IMR-90 (cell line): Measurements from ENCODE around the gene CEBPZ. TPM values are rescaled to one million over a fixed set of nuclear protein-coding genes. Genes with fewer than 3 reads are reported as not detected.
A peak's percentile ranks its signal among the peaks of the same experiment; 100 is the strongest.

ENCODE experiments used
- ATAC-seq: fragments of 200-7000 bp; cut with Tn5 transposase; 2 replicates; pipeline ENCODE4 v1.9.1; 2020; ENCODE audit warnings: low read depth, mild to moderate bottlenecking, moderate library complexity
- BruUV-seq: library from RNA; stranded (reverse); fragments of 400-500 nt; replicated peaks from 2 replicates; lab custom pipeline; 2021; lab: Mats Ljungman, UMichigan
- CTCF ChIA-PET: fragments of 300-600 bp; formaldehyde crosslinking; extraction: SDS; loops from one replicate; lab custom pipeline; 2021; ENCODE audit warnings: antibody characterized with exemption; lab: Yijun Ruan, JAX
- POLR2A ChIA-PET: fragments of 300-600 bp; sonication (Branson Sonifier 250); formaldehyde crosslinking; loops from one replicate; lab custom pipeline; 2022; ENCODE audit warnings: antibody characterized with exemption; ENCODE audit not compliant: unreplicated experiment; lab: Charles Lee
- DNase-seq: peaks from one replicate; pipeline ENCODE4 v3.0.0; 2013
- H2AFZ ChIP-seq: replicated peaks from 2 replicates; pipeline ENCODE3; 2013; ENCODE audit warnings: low read length, mild to moderate bottlenecking; ENCODE audit not compliant: poor library complexity
- H2AK5ac ChIP-seq: 2 replicates; pipeline ENCODE4 v1.6.1; 2013; ENCODE audit warnings: low read depth, low read length, inconsistent platforms
- H2AK9ac ChIP-seq: replicated peaks from 2 replicates; pipeline ENCODE3; 2013; ENCODE audit warnings: mild to moderate bottlenecking, low read depth, low read length, moderate library complexity; ENCODE audit not compliant: poor library complexity
- H2BK120ac ChIP-seq: 2 replicates; pipeline ENCODE4 v1.6.1; 2013; ENCODE audit warnings: low read depth, low read length, inconsistent platforms
- H2BK15ac ChIP-seq: 3 replicates; pipeline ENCODE4 v1.6.1; 2013; ENCODE audit warnings: low read depth, low read length, inconsistent platforms
- H2BK20ac ChIP-seq: 2 replicates; pipeline ENCODE4 v1.6.1; 2013; ENCODE audit warnings: low read depth, mild to moderate bottlenecking, inconsistent platforms, low read length, moderate library complexity
- H2BK5ac ChIP-seq: 2 replicates; pipeline ENCODE4 v1.6.1; 2013; ENCODE audit warnings: mild to moderate bottlenecking, low read depth, low read length, inconsistent platforms; ENCODE audit not compliant: poor library complexity, severe bottlenecking
- H3K14ac ChIP-seq: replicated peaks from 2 replicates; pipeline ENCODE4 v1.6.1; 2013; ENCODE audit warnings: low read depth, low read length, inconsistent platforms
- H3K18ac ChIP-seq: 2 replicates; pipeline ENCODE4 v1.6.1; 2013; ENCODE audit warnings: low read depth, low read length, control low read depth
- H3K23ac ChIP-seq: 2 replicates; pipeline ENCODE4 v1.6.1; 2013; ENCODE audit warnings: low read depth, low read length, inconsistent platforms
- H3K27ac ChIP-seq: 2 replicates; pipeline ENCODE4 v1.5.1; 2013; ENCODE audit warnings: mild to moderate bottlenecking, control low read depth, low read length; ENCODE audit not compliant: insufficient read depth
- H3K27me3 ChIP-seq: 2 replicates; pipeline ENCODE4 v1.6.1; 2013; ENCODE audit warnings: low read length; ENCODE audit not compliant: control insufficient read depth, insufficient read depth
- H3K36me3 ChIP-seq: 2 replicates; pipeline ENCODE4 v1.6.1; 2013; ENCODE audit warnings: low read length, mixed read lengths; ENCODE audit not compliant: control insufficient read depth, insufficient read depth
- H3K4ac ChIP-seq: 2 replicates; pipeline ENCODE4 v1.6.1; 2013; ENCODE audit warnings: low read depth, low read length, inconsistent platforms
- H3K4me1 ChIP-seq: 2 replicates; pipeline ENCODE4 v1.6.1; 2013; ENCODE audit warnings: low read length, mixed read lengths; ENCODE audit not compliant: control insufficient read depth, insufficient read depth
- H3K4me2 ChIP-seq: 2 replicates; pipeline ENCODE4 v1.6.1; 2013; ENCODE audit warnings: low read depth, mild to moderate bottlenecking, control low read depth, low read length, moderate library complexity
- H3K4me3 ChIP-seq: 2 replicates; pipeline ENCODE4 v1.5.1; 2013; ENCODE audit warnings: low read depth, mild to moderate bottlenecking, control low read depth, low read length, moderate library complexity; ENCODE audit not compliant: insufficient read depth
- H3K56ac ChIP-seq: 2 replicates; pipeline ENCODE4 v1.6.1; 2013; ENCODE audit warnings: low read length, inconsistent platforms; ENCODE audit not compliant: insufficient read depth; ENCODE audit errors: extremely low read depth
- H3K79me1 ChIP-seq, 2 experiments: 2 replicates each; pipeline ENCODE4 v1.6.1; 2013; ENCODE audit warnings: low read length in 2 of 2, inconsistent platforms in 1 of 2, low read depth in 1 of 2
- H3K9ac ChIP-seq: 2 replicates; pipeline ENCODE4 v1.6.1; 2013; ENCODE audit warnings: low read depth, low read length, control low read depth
- H3K9me1 ChIP-seq: 2 replicates; pipeline ENCODE4 v1.6.1; 2013; ENCODE audit warnings: low read length, inconsistent platforms; ENCODE audit not compliant: insufficient read depth
- H3K9me3 ChIP-seq: 2 replicates; pipeline ENCODE4 v1.6.1; 2013; ENCODE audit warnings: low read length; ENCODE audit not compliant: control insufficient read depth, insufficient read depth
- H4K20me1 ChIP-seq: 2 replicates; pipeline ENCODE4 v1.6.1; 2013; ENCODE audit warnings: low read length, inconsistent platforms; ENCODE audit not compliant: insufficient read depth
- H4K5ac ChIP-seq: 2 replicates; pipeline ENCODE4 v1.6.1; 2013; ENCODE audit warnings: mild to moderate bottlenecking, low read depth, low read length, control low read depth
- H4K8ac ChIP-seq, 2 experiments: 2 replicates each; pipeline ENCODE4 v1.6.1; 2013; ENCODE audit warnings: low read depth in 2 of 2, low read length in 2 of 2, control low read depth in 1 of 2, inconsistent platforms in 1 of 2
- H4K91ac ChIP-seq: 2 replicates; pipeline ENCODE4 v1.6.1; 2013; ENCODE audit warnings: low read depth, low read length, inconsistent platforms; ENCODE audit not compliant: insufficient read depth
- BHLHE40 ChIP-seq: fragments of 150-350 bp; IDR thresholded peaks from 2 replicates; pipeline ENCODE4 v1.6.1; 2016; ENCODE audit warnings: mild to moderate bottlenecking, low read depth, low read length
- CEBPB ChIP-seq: IDR thresholded peaks from 2 replicates; pipeline ENCODE4 v1.6.1; 2012; ENCODE audit warnings: low read depth, low read length, improper control_type of control experiment
- FOS ChIP-seq: fragments of 150-350 bp; IDR thresholded peaks from 2 replicates; pipeline ENCODE4 v1.6.1; 2016; ENCODE audit warnings: low read depth, low read length
- MAFK ChIP-seq: IDR thresholded peaks from 2 replicates; pipeline ENCODE4 v1.6.1; 2012; ENCODE audit warnings: low read depth, low read length, improper control_type of control experiment
- MAZ ChIP-seq: IDR thresholded peaks from 2 replicates; pipeline ENCODE4 v1.6.1; 2012; ENCODE audit warnings: low read depth, mild to moderate bottlenecking, low read length, improper control_type of control experiment, moderate library complexity, borderline replicate concordance
- MXI1 ChIP-seq: IDR thresholded peaks from 2 replicates; pipeline ENCODE4 v1.6.1; 2012; ENCODE audit warnings: low read depth, mild to moderate bottlenecking, low read length, moderate library complexity, borderline replicate concordance
- NFE2L2 ChIP-seq: fragments of 150-350 bp; IDR thresholded peaks from 2 replicates; pipeline ENCODE4 v1.6.1; 2016; ENCODE audit warnings: low read depth, mild to moderate bottlenecking, low read length
- POLR2A ChIP-seq: IDR thresholded peaks from 2 replicates; pipeline ENCODE4 v1.6.1; 2012; ENCODE audit warnings: mild to moderate bottlenecking, low read depth, low read length
- RCOR1 ChIP-seq: IDR thresholded peaks from 2 replicates; pipeline ENCODE4 v1.6.1; 2012; ENCODE audit warnings: mild to moderate bottlenecking, low read length, improper control_type of control experiment; ENCODE audit not compliant: insufficient replicate concordance
- RFX5 ChIP-seq: IDR thresholded peaks from 2 replicates; pipeline ENCODE4 v1.8.0; 2012; ENCODE audit warnings: low read depth, mild to moderate bottlenecking, low read length, moderate library complexity
- SMC3 ChIP-seq: fragments of 150-350 bp; IDR thresholded peaks from 2 replicates; pipeline ENCODE4 v1.6.1; 2016; ENCODE audit warnings: low read depth, mild to moderate bottlenecking, antibody characterized with exemption, low read length, moderate library complexity
- WGBS, 2 experiments: methylation state at CpG; one replicate each; pipeline versions ENCODE4 v1.1.5 to v1.1.7; 2013; ENCODE audit warnings: missing lambda C conversion rate in 2 of 2; ENCODE audit not compliant: insufficient read length in 1 of 2; ENCODE audit errors: extremely low coverage in 2 of 2; 5-methylcytosine and 5-hydroxymethylcytosine counted together
- dilution Hi-C: fragments of 300-500 bp; cut with HindIII; formaldehyde crosslinking; loops from one replicate; pipeline ENCODE4 v1.14.3; 2018; ENCODE audit warnings: low sequenced_read_pairs; ENCODE audit not compliant: unreplicated experiment
- in situ Hi-C: fragments of 300-500 bp; cut with MboI; formaldehyde crosslinking; loops from 3 replicates; pipeline ENCODE4 v1.14.3; 2019; ENCODE audit warnings: low sequenced_read_pairs, inconsistent platforms, mixed read lengths
- intact Hi-C: fragments of 100-400 bp; cut with micrococcal nuclease; formaldehyde crosslinking; loops from 2 replicates; pipeline ENCODE4 v1.10.0; 2022
- polyA plus RNA-seq, 3 experiments: library from polyadenylated mRNA; depleted of rRNA; stranded (reverse); fragments of >200 nt; gene quantifications; 2 replicates each; pipeline ENCODE4 v1.2.3, GENCODE V29; 2012; ENCODE audit warnings: low replicate concordance in 1 of 3
- total RNA-seq: library from RNA; depleted of rRNA; stranded (reverse); fragments of >200 nt; gene quantifications from 2 replicates; pipeline ENCODE4 v1.2.3, GENCODE V29; 2012
- TF ChIP-seq, protein P1 (sequence below): conservative IDR thresholded peaks from 2 replicates; pipeline ENCODE4 v1.5.1; 2012; ENCODE audit warnings: mild to moderate bottlenecking, low read depth, low read length, improper control_type of control experiment
- TF ChIP-seq, protein P2 (sequence below): fragments of 150-350 bp; IDR thresholded peaks from 2 replicates; pipeline ENCODE4 v1.6.1; 2016; ENCODE audit warnings: low read depth, mild to moderate bottlenecking, low read length, moderate library complexity, borderline replicate concordance
- TF ChIP-seq, protein P3 (sequence below): fragments of 150-350 bp; IDR thresholded peaks from 2 replicates; pipeline ENCODE4 v1.6.1; 2017; ENCODE audit warnings: mild to moderate bottlenecking, antibody characterized with exemption, low read length, low read depth

Gene CEBPZ
- total and polyA plus RNA-seq, 2 of the 4 experiments (the other 2 are of a cell fraction): 9.4 to 33.3 TPM

DNA sequence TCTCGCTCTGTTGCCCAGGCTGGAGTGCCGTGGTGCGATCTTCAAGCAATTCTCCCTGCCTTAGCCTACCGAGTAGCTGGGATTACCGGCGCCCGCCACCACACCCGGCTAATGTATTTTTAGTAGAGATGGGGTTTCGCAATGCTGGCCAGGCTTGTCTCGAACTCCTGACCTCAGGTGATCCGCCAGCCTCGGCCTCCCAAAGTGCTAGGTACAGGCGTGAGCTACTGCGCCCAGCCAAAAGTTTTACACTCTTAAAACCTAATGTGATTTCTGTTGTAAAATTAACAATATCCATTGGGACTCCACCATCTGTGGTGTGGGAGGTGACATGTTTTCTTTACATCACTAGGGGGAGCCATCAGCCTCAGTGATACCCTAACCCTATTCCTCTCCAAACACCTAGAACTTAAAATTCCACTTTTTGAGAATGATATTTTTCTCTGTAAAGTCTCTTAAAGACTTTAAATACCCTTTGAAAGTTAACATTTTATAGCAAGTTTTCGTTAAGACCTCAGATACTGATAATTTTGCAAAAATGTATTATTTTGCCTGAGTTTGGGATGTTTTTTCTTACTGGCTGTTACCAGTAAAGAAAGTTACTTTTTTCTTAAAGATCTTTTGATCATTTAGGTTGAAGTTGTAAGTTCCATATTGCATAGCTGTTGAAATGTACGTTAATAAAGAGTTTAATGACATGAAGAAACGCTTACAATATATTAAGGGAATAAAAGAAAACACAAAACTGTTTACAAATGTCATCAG, 63.0 kb downstream of the CEBPZ start:
- no peak overlapping the region for H4K5ac ChIP-seq
- 0 out of 2 replicates have a peak, but pooled peaks cover 1% of the 10 kb centered on the region for H3K9me3 ChIP-seq
- H3K27me3 ChIP-seq: no peaks in the 10 kb centered on the region
- H2BK20ac ChIP-seq: no peak overlapping the region
- ChIA-PET CTCF (interaction anchor here (0.6 to 1.4 kb wide), 4 partner anchors 9 to 709 kb away, joined by 3 to 7 read pairs (median 4); no protein-coding TSS in a partner anchor), POLR2A (no interaction called here)
- no peaks in the 10 kb centered on the region for H3K79me1 ChIP-seq
- H2BK120ac ChIP-seq: no peak overlapping the region
- H2AK9ac ChIP-seq: no peak overlapping the region
- no peak overlapping the region for H3K4ac ChIP-seq
- H3K9me1 ChIP-seq: no peaks in the 10 kb centered on the region
- no peak overlapping the region for H3K4me2 ChIP-seq
- 0 out of 2 replicates have a peak, but pooled peaks cover 2% of the 10 kb centered on the region for H3K4me1 ChIP-seq
- DNase-seq (peak; percentile 55), ATAC-seq (peak; percentile 97)
- in situ Hi-C loops: loop anchor here (25.0 kb wide), 1 partner anchor 719 kb away; no protein-coding TSS in a partner anchor
- no TSS peak for BruUV-seq
- no peaks in the 10 kb centered on the region for H3K36me3 ChIP-seq
- H3K23ac ChIP-seq: no peak overlapping the region
- no peak overlapping the region for H3K14ac ChIP-seq
- no peak overlapping the region for H3K56ac ChIP-seq
- H2AK5ac ChIP-seq: no peak overlapping the region
- H3K18ac ChIP-seq: no peak overlapping the region
- H2BK5ac ChIP-seq: no peak overlapping the region
- no peak overlapping the region for H4K91ac ChIP-seq
- H3K9ac ChIP-seq: no peak overlapping the region
- WGBS, 2 experiments: 100% methylated on average over 4 of the region's 17 CpGs; no CpG with 5 or more reads in 1 of the 2 experiments
- dilution Hi-C loops: no loop called here
- H2AFZ ChIP-seq: peak overlapping the region; percentile 28
- no peak overlapping the region; a peak in 1 of 4 replicates for H4K8ac ChIP-seq
- no peak overlapping the region for H3K27ac ChIP-seq
- no peak overlapping the region for H2BK15ac ChIP-seq
- no peaks in the 10 kb centered on the region for H4K20me1 ChIP-seq
- intact Hi-C loops: loop anchor here (1.0 to 10.0 kb wide), 4 partner anchors 63 to 726 kb away; partner anchors contain the start of genes CEBPZ, NDUFAF7 and PRKD3
- no peak overlapping the region for H3K4me3 ChIP-seq
- TF ChIP-seq, protein P1, sequence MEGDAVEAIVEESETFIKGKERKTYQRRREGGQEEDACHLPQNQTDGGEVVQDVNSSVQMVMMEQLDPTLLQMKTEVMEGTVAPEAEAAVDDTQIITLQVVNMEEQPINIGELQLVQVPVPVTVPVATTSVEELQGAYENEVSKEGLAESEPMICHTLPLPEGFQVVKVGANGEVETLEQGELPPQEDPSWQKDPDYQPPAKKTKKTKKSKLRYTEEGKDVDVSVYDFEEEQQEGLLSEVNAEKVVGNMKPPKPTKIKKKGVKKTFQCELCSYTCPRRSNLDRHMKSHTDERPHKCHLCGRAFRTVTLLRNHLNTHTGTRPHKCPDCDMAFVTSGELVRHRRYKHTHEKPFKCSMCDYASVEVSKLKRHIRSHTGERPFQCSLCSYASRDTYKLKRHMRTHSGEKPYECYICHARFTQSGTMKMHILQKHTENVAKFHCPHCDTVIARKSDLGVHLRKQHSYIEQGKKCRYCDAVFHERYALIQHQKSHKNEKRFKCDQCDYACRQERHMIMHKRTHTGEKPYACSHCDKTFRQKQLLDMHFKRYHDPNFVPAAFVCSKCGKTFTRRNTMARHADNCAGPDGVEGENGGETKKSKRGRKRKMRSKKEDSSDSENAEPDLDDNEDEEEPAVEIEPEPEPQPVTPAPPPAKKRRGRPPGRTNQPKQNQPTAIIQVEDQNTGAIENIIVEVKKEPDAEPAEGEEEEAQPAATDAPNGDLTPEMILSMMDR: peak; percentile 70
- no peak for TF ChIP-seq POLR2A
- peak; percentile 57; the same call in 1 of the 2 replicates for TF ChIP-seq CEBPB
- TF ChIP-seq BHLHE40: no peak
- TF ChIP-seq, protein P2, sequence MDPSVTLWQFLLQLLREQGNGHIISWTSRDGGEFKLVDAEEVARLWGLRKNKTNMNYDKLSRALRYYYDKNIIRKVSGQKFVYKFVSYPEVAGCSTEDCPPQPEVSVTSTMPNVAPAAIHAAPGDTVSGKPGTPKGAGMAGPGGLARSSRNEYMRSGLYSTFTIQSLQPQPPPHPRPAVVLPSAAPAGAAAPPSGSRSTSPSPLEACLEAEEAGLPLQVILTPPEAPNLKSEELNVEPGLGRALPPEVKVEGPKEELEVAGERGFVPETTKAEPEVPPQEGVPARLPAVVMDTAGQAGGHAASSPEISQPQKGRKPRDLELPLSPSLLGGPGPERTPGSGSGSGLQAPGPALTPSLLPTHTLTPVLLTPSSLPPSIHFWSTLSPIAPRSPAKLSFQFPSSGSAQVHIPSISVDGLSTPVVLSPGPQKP: no peak
- peak; percentile 49 for TF ChIP-seq SMC3
- no peak for TF ChIP-seq MAZ
- no peak for TF ChIP-seq MAFK
- no peak for TF ChIP-seq NFE2L2
- TF ChIP-seq RFX5: no peak
- TF ChIP-seq MXI1: no peak
- TF ChIP-seq, protein P3, sequence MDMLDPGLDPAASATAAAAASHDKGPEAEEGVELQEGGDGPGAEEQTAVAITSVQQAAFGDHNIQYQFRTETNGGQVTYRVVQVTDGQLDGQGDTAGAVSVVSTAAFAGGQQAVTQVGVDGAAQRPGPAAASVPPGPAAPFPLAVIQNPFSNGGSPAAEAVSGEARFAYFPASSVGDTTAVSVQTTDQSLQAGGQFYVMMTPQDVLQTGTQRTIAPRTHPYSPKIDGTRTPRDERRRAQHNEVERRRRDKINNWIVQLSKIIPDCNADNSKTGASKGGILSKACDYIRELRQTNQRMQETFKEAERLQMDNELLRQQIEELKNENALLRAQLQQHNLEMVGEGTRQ: no peak
- no peak for TF ChIP-seq FOS
- TF ChIP-seq RCOR1: no peak
